B cell (primary cell): ENCODE measurements around the gene ESPNL. TPM values are rescaled to one million over a fixed set of nuclear protein-coding genes. Genes with fewer than 3 reads are reported as not detected.

Source experiments
- ATAC-seq: fragments of 200-7000 bp; cut with Tn5 transposase; one replicate; pipeline ENCODE4 v1.10.0; 2021; ENCODE audit warnings: low read depth, mild to moderate bottlenecking, moderate number of reproducible peaks, moderate library complexity
- CTCF ChIA-PET: fragments of 350-600 bp; sonication (Branson Sonifier 250); formaldehyde crosslinking; loops from one replicate; lab custom pipeline; 2021; ENCODE audit warnings: antibody characterized with exemption, inconsistent platforms; lab: Charles Lee
- POLR2A ChIA-PET: fragments of 350-600 bp; sonication (Branson Sonifier 250); formaldehyde crosslinking; loops from one replicate; lab custom pipeline; 2021; ENCODE audit warnings: antibody characterized with exemption; lab: Charles Lee
- DNase-seq: peaks from one replicate; pipeline ENCODE4 v3.0.0; 2013
- H2AFZ ChIP-seq: 2 replicates; pipeline ENCODE4 v1.6.1; 2012; ENCODE audit warnings: mild to moderate bottlenecking, low read depth, low read length; ENCODE audit not compliant: insufficient read depth, poor library complexity, severe bottlenecking
- H3K27ac ChIP-seq, 2 donors: 1 replicate in 1 of 2; 2 replicates in 1 of 2; pipeline ENCODE4 v1.5.1; 2012 to 2013; ENCODE audit warnings: low read length in 2 of 2, mild to moderate bottlenecking in 2 of 2, moderate library complexity in 1 of 2
- H3K27me3 ChIP-seq, 4 experiments: fragments of 200-600 bp in 1 of 4; sonication (generic) in 1 of 4; replicated peaks in 1 of 4; 1 replicate in 2 of 4; 2 replicates in 2 of 4; pipeline versions ENCODE4 v1.6.1 to v1.7.0; 2013 to 2016; ENCODE audit warnings: low read length in 3 of 4, mild to moderate bottlenecking in 2 of 4, mixed read lengths in 1 of 4, moderate library complexity in 1 of 4; ENCODE audit not compliant: insufficient read depth in 4 of 4, control insufficient read depth in 3 of 4; ENCODE audit errors: control extremely low read depth in 1 of 4
- H3K36me3 ChIP-seq, 2 experiments: replicated peaks in 1 of 2; 1 replicate in 1 of 2; 2 replicates in 1 of 2; pipeline versions ENCODE4 v1.6.1 to v1.7.1; 2013; ENCODE audit warnings: low read length in 1 of 2; ENCODE audit not compliant: insufficient read depth in 2 of 2, control insufficient read depth in 1 of 2; ENCODE audit errors: control extremely low read depth in 1 of 2, extremely low read depth in 1 of 2
- H3K4me1 ChIP-seq, 2 donors: fragments of 200-600 bp in 1 of 2; sonication (generic) in 1 of 2; 1 replicate in 1 of 2; 2 replicates in 1 of 2; pipeline versions ENCODE4 v1.5.1 to v1.6.1; 2013 to 2017; ENCODE audit warnings: low read length in 2 of 2; ENCODE audit not compliant: control insufficient read depth in 2 of 2, insufficient read depth in 2 of 2
- H3K4me2 ChIP-seq: replicated peaks from 2 replicates; pipeline ENCODE3; 2012; ENCODE audit warnings: mild to moderate bottlenecking, low read depth, low read length; ENCODE audit not compliant: poor library complexity, severe bottlenecking
- H3K4me3 ChIP-seq, 5 experiments: fragments of 200-600 bp in 1 of 5; sonication (generic) in 1 of 5; 1 replicate in 3 of 5; 2 replicates in 2 of 5; pipeline versions ENCODE4 v1.5.1 to v1.7.0; 2011 to 2016; ENCODE audit warnings: low read length in 4 of 5, mild to moderate bottlenecking in 4 of 5, low read depth in 2 of 5, control low read depth in 1 of 5, moderate library complexity in 1 of 5; ENCODE audit not compliant: insufficient read depth in 1 of 5; ENCODE audit errors: control extremely low read depth in 1 of 5, extremely low read depth in 1 of 5
- H3K79me2 ChIP-seq: fragments of 200-600 bp; sonication (generic); one replicate; pipeline ENCODE4 v1.6.0; 2016; ENCODE audit warnings: low read length; ENCODE audit not compliant: control insufficient read depth, insufficient read depth
- H3K9ac ChIP-seq: fragments of 200-600 bp; sonication (generic); 2 replicates; pipeline ENCODE4 v1.6.1; 2017; ENCODE audit warnings: mild to moderate bottlenecking, low read length, moderate library complexity
- H3K9me3 ChIP-seq, 3 donors: one replicate each; pipeline versions ENCODE4 v1.6.1 to v1.7.1; 2013; ENCODE audit warnings: low read length in 2 of 3; ENCODE audit not compliant: control insufficient read depth in 2 of 3, insufficient read depth in 1 of 3; ENCODE audit errors: control extremely low read depth in 1 of 3
- H4K20me1 ChIP-seq: 2 replicates; pipeline ENCODE4 v1.6.0; 2012; ENCODE audit warnings: mild to moderate bottlenecking, low read length; ENCODE audit not compliant: insufficient read depth, control insufficient read depth, poor library complexity, severe bottlenecking
- H3K27ac Mint-ChIP-seq: one replicate; pipeline ENCODE4 v1.8.0; 2021; ENCODE audit warnings: mixed read lengths
- H3K27me3 Mint-ChIP-seq: one replicate; pipeline ENCODE4 v1.8.0; 2021; ENCODE audit warnings: mixed read lengths
- H3K4me1 Mint-ChIP-seq: one replicate; pipeline ENCODE4 v1.8.0; 2021; ENCODE audit warnings: mixed read lengths
- H3K4me3 Mint-ChIP-seq: one replicate; pipeline ENCODE4 v1.8.0; 2021; ENCODE audit warnings: mixed read lengths
- H3K9me3 Mint-ChIP-seq: one replicate; pipeline ENCODE4 v1.8.0; 2022; ENCODE audit warnings: mixed read lengths; ENCODE audit not compliant: insufficient read depth
- CTCF ChIP-seq: fragments of 200-600 bp; IDR thresholded peaks from one replicate; pipeline ENCODE4 v1.8.0; 2022; ENCODE audit warnings: antibody characterized with exemption, mild to moderate bottlenecking
- EZH2 ChIP-seq: IDR thresholded peaks from 2 replicates; pipeline ENCODE4 v1.6.1; 2012; ENCODE audit warnings: borderline replicate concordance, low read depth, mild to moderate bottlenecking, moderate library complexity, low read length; ENCODE audit not compliant: insufficient read depth, poor library complexity, severe bottlenecking
- WGBS: methylation state at CpG from one replicate; pipeline ENCODE4 v1.1.5; 2013; ENCODE audit warnings: missing lambda C conversion rate; ENCODE audit not compliant: insufficient coverage; 5-methylcytosine and 5-hydroxymethylcytosine counted together
- intact Hi-C: fragments of 100-400 bp; cut with micrococcal nuclease; formaldehyde crosslinking; loops from one replicate; pipeline ENCODE4 v1.10.0; 2022
- polyA plus RNA-seq: library from polyadenylated mRNA; depleted of rRNA; stranded (reverse); fragments of >200 nt; gene quantifications from 2 replicates; pipeline ENCODE4 v1.2.3, GENCODE V29; 2012
- total RNA-seq, 2 donors: library from RNA; stranded (reverse); fragments of 120-200 nt in 1 of 2; gene quantifications; 1 replicate in 1 of 2; 2 replicates in 1 of 2; pipeline versions ENCODE4 v1.2.3 to v1.2.4, GENCODE V29; 2013 to 2022

The ESPNL gene
- total and polyA plus RNA-seq, 2 donors (not counting 1 experiment from before 2014, with no cell fraction given): 1.6 to 2.5 TPM

GRCh38 chr2:238093181-238094140 is 6.7 kb upstream of the ESPNL start:
- Histone ChIP-seq H3K27me3 (no peaks in the 10 kb centered on the region), H4K20me1 (no peaks in the 10 kb centered on the region), H3K36me3 (no peaks in the 10 kb centered on the region), H3K4me3 (no peak overlapping the region), H3K4me1 (peaks cover 0 to 3% of the 10 kb centered on the region in 2 donors), H3K9ac (no peak overlapping the region), H2AFZ (no peak overlapping the region), H3K4me2 (no peak overlapping the region), H3K9me3 (no peaks in the 10 kb centered on the region), H3K79me2 (no peaks in the 10 kb centered on the region), H3K27ac (no peak overlapping the region)
- intact Hi-C loops: no loop called here
- Mint-ChIP-seq H3K27me3 (no peaks in the 10 kb centered on the region), H3K4me1 (peaks cover 3% of the 10 kb centered on the region), H3K9me3 (no peaks in the 10 kb centered on the region), H3K4me3 (no peak overlapping the region), H3K27ac (no peak overlapping the region)
- 92% methylated on average over 21 of the region's 26 CpGs for WGBS
- ChIA-PET POLR2A (no interaction called here), CTCF (no interaction called here)
- no peak for DNase-seq
- no peak for TF ChIP-seq EZH2
- no peak for TF ChIP-seq CTCF
- ATAC-seq: no peak

- Histone ChIP-seq H4K20me1 (no peaks in the 10 kb centered on the region), H2AFZ (no peak overlapping the region), H3K27me3 (no peaks in the 10 kb centered on the region), H3K9ac (no peak overlapping the region), H3K4me1 (peaks cover 11 to 14% of the 10 kb centered on the region in 2 donors), H3K4me2 (no peak overlapping the region), H3K9me3 (no peaks in the 10 kb centered on the region), H3K79me2 (no peaks in the 10 kb centered on the region), H3K27ac (no peak overlapping the region), H3K36me3 (no peaks in the 10 kb centered on the region), H3K4me3 (no peak overlapping the region)
- H3K27me3 Mint-ChIP-seq: no peaks in the 10 kb centered on the region
- ChIA-PET CTCF (no interaction called here), POLR2A (no interaction called here)
- DNase-seq (no peak), ATAC-seq (no peak)
- TF ChIP-seq EZH2 (no peak), CTCF (no peak)
- intact Hi-C loops: no loop called here
- peaks cover 14% of the 10 kb centered on the region for H3K4me1 Mint-ChIP-seq
- H3K4me3 Mint-ChIP-seq: no peak overlapping the region
- H3K27ac Mint-ChIP-seq: no peak overlapping the region
- 98% methylated on average over 12 of the region's 17 CpGs for WGBS
- H3K9me3 Mint-ChIP-seq: no peaks in the 10 kb centered on the region
Observed at GRCh38 chr2:238094438-238095022, 5.6 kb upstream of the ESPNL start.
